ENCODE data around the gene ANAPC5.

Gene ANAPC5

DNA sequence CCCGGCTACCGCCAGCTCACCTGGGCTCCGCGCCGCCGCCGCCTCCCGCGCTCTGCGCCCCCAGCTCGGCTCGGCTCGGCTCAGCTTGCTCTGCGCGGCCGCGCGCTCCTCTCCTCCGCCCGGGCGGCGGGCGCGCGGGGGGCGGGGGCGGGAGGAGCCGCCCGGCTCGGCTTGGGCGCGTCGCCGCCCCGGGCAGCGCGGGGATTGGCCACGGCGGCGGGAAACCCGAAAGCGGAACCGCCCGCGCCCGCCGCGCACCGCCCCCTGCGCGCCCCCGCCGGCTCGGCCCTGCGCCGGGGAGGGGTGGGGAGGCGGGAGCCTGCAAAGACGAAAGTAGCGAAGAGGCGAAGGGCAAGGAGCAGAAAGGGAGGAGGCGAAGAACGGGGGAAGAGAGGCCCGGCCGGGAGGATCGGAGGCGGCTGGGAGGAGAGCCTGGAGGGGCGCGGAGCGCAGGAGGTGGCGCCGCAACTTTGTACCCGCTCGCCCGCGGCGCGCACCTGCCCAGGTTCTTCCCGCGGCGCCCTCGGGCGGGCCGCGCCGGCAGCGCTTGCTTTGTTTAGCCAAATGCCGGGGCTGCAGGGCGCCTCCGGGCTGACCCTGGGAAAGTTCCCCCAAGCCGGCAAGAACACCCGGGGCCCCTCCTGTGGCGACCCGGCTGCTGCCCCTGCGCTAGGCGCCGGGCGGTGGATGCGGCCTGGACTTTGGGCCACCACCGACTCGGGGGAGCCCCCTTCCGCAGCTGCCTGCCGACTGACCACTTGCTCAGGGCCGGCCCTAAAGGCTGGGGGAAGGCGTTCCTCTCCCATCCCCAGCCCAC lies 55.4 kb downstream of the ANAPC5 start, which contains the start of gene CAMKK2:
TSS of gene CAMKK2 (minus strand) at position 92 of the 817 bp plus-strand sequence. CDS start 22,183 bp downstream, outside the sequence.
- TF ChIP-seq, protein P1, sequence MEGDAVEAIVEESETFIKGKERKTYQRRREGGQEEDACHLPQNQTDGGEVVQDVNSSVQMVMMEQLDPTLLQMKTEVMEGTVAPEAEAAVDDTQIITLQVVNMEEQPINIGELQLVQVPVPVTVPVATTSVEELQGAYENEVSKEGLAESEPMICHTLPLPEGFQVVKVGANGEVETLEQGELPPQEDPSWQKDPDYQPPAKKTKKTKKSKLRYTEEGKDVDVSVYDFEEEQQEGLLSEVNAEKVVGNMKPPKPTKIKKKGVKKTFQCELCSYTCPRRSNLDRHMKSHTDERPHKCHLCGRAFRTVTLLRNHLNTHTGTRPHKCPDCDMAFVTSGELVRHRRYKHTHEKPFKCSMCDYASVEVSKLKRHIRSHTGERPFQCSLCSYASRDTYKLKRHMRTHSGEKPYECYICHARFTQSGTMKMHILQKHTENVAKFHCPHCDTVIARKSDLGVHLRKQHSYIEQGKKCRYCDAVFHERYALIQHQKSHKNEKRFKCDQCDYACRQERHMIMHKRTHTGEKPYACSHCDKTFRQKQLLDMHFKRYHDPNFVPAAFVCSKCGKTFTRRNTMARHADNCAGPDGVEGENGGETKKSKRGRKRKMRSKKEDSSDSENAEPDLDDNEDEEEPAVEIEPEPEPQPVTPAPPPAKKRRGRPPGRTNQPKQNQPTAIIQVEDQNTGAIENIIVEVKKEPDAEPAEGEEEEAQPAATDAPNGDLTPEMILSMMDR (IDR thresholded peaks at IDR 0.05): peak; percentile 54
- Histone ChIP-seq H3K9me3 (no peaks in the 10 kb centered on the region), H3K27ac (peak within 1 kb of the TSS; percentile 99), H3K36me3 (no peaks in the 10 kb centered on the region), H3K4me3 (ENCODE audit: low read depth in 1 of 2, low read length in 1 of 2) (peak within 1 kb of the TSS; percentile 93 to 99), H3K4me1 (ENCODE audit: control insufficient read depth in 1 of 2, insufficient read depth in 1 of 2, low read depth in 1 of 2, low read length in 1 of 2) (peaks cover 68 to 78% of the 10 kb centered on the region in 2 experiments), H3K27me3 (no peaks in the 10 kb centered on the region)

DNA sequence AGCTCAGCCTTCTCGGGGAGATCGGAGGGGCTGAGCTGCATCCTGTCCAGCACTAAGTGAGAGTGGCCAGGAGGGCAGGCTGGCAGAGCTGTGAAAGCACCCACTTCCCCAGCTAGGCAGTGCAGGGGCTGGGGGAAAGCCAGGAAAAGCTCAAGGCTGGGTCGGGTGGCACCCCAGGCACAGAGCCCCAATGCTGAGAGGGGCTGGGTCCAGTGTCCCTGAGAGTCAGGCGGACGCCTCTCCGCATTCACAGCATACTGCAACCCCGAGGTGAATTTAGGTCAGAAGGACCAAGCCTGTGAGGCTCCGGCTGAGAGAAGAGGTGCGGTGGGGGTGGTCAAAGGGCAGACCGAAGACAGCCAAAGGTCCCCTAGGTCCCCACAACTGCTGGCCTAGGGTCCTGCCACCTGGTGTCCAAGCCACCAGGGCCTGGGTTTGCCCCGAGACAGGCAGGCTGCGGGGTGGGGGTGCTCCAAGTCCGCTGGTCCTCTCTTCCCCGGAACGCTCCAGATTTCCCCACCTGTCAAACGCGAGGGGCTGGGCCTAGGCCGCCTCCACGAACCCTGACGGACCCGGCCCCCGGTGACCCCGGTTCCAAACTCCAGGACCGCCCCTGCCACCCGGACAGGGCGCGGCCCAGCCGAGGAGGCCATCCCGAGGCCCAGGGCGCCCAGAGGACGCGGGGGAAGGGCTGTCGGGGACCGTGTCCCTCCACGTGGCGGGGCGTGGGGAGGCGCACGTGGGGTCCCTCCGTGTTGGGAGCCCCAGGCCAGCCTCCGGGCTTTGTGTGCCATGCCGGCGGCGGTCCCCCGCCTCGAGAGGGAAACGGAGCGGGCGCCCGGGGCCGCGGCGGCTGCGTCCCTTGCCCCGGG lies 56.2 kb downstream of the ANAPC5 start:
- Histone ChIP-seq H3K4me3 (ENCODE audit: low read depth in 1 of 2, low read length in 1 of 2) (peak overlapping the region; percentile 93 to 99), H3K4me1 (ENCODE audit: control insufficient read depth in 1 of 2, insufficient read depth in 1 of 2, low read depth in 1 of 2, low read length in 1 of 2) (peaks cover 72 to 84% of the 10 kb centered on the region in 2 experiments), H3K9me3 (no peaks in the 10 kb centered on the region), H3K27ac (peak overlapping the region; percentile 99), H3K36me3 (peaks cover 4% of the 10 kb centered on the region), H3K27me3 (no peaks in the 10 kb centered on the region)
- TF ChIP-seq, protein P1 (IDR thresholded peaks at IDR 0.05): no peak

DNA sequence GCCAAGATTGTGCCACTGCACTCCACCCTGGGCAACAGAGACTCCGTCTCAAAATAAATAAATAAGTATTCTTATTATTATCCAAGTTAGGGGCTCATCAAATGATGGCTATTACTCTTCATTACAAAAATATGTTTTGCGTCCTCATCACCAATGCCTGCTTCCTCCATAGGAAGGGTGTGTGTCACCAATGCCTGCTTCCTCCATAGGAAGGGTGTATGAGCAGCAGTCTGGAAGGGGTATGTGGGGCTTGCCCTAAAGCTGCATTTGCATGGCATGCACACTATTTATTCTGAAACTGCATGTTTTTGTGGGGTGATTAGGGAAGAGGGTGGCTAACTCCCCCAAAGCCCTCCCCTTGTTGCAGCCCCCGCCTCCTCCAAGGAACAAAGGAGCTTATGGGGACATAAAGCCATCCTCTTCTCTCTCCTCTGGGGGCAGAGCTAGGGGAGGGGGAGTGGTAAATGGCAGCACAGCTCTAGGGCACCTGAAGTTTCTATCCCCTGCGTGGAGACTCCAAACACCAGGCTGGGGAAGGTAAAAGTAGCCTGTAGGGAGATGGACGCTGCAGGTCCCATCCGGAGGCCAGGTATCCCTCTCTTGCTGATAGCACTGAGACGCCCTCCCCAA lies 57.0 kb downstream of the ANAPC5 start:
- Histone ChIP-seq H3K9me3 (no peaks in the 10 kb centered on the region), H3K27ac (peak overlapping the region; percentile 99), H3K4me1 (ENCODE audit: control insufficient read depth in 1 of 2, insufficient read depth in 1 of 2, low read depth in 1 of 2, low read length in 1 of 2) (peaks cover 74 to 84% of the 10 kb centered on the region in 2 experiments), H3K27me3 (no peaks in the 10 kb centered on the region), H3K4me3 (ENCODE audit: low read depth in 1 of 2, low read length in 1 of 2) (peak overlapping the region; percentile 93 to 99), H3K36me3 (peaks cover 11% of the 10 kb centered on the region)
- TF ChIP-seq, protein P1 (IDR thresholded peaks at IDR 0.05): no peak

DNA sequence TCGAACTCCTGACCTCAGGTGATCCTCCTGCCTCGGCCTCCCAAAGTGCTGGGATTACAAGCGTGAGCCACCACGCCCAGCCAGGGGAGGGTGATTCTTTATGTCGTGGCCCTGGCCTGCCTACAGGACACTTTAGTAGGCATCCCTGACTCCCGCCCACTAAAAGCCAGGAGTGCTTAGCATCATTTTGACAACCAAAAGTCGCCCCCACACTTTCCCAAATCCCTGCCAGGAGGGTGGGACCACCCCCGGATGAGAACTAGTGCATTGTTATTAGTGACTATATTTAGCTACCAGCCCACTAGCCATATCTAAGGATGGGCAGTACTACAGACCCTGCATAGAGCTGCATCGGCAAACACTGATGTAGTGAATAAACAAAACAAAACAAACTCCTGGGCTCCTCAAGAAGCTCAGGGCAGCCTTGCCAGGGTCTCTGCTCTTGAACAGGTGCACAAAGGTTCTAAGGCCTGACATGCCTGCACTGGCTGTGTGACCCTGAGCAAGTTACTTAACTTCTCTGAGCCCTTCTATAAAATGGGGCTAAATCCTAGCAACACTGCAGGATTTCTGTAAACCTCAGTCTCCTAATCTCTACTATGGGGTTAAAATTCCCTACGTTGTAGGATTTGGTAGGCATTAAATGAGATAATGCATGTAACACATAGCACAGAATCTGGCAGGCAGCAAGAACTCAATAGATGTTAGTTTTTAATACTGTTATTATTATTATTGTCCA lies 57.9 kb downstream of the ANAPC5 start:
- Histone ChIP-seq H3K4me3 (ENCODE audit: low read depth in 1 of 2, low read length in 1 of 2) (peak overlapping the region; percentile 93 to 99), H3K36me3 (peaks cover 11% of the 10 kb centered on the region), H3K27me3 (no peaks in the 10 kb centered on the region), H3K9me3 (no peaks in the 10 kb centered on the region), H3K27ac (peak overlapping the region; percentile 99), H3K4me1 (ENCODE audit: control insufficient read depth in 1 of 2, insufficient read depth in 1 of 2, low read depth in 1 of 2, low read length in 1 of 2) (peaks cover 78 to 84% of the 10 kb centered on the region in 2 experiments)
- TF ChIP-seq, protein P1 (IDR thresholded peaks at IDR 0.05): no peak

DNA sequence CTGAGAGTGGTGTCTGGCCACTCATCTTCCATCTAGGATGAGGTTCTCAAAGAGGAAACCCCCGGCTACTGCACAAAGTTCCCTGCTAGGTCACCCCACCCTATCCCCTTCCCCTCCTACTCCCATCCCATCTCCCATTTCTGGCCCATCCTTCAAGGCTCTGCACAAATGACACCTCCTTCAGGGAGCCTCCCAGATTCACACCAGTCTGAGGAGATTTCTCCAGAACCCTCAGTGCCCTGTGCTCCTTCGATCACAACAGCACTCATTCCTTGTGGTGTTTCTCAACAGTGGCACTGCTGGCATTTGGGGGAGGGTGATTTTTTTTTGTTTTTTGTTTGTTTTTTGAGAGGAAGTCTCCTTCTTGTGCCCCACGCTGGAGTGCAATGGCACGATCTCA lies 58.6 kb downstream of the ANAPC5 start:
- Histone ChIP-seq H3K4me3 (ENCODE audit: low read depth in 1 of 2, low read length in 1 of 2) (peak overlapping the region; percentile 93 to 99), H3K27ac (peak overlapping the region; percentile 99), H3K4me1 (ENCODE audit: control insufficient read depth in 1 of 2, insufficient read depth in 1 of 2, low read depth in 1 of 2, low read length in 1 of 2) (peaks cover 85 to 88% of the 10 kb centered on the region in 2 experiments)

More for the DNA sequence above, 58.6 kb downstream of the ANAPC5 start:
- Histone ChIP-seq H3K27me3 (no peaks in the 10 kb centered on the region), H3K9me3 (no peaks in the 10 kb centered on the region), H3K36me3 (peaks cover 11% of the 10 kb centered on the region)
- TF ChIP-seq, protein P1 (IDR thresholded peaks at IDR 0.05): no peak

All from neutrophil (primary cell).